ENCODE data around the gene GNB1L. TPM values are rescaled to one million over a fixed set of nuclear protein-coding genes. Genes with fewer than 3 reads are reported as not detected.

GNB1L gene
- total RNA-seq, 2 experiments from 2014 or later, result 3.0 to 6.5 TPM

GRCh38 chr22:19888131-19888746 is 33.6 kb upstream of the GNB1L start:
- no peaks in the 10 kb centered on the region for H3K36me3 ChIP-seq (ENCODE audit: insufficient read depth, low read length)
- no peak for DNase-seq
- H3K27me3 ChIP-seq (ENCODE audit: control insufficient read depth in 1 of 2, insufficient read depth in 2 of 2, low read length in 2 of 2), result no peaks in the 10 kb centered on the region
- Mint-ChIP-seq H3K4me3 (peak overlapping the region; percentile 20), H3K27me3 (no peaks in the 10 kb centered on the region), H3K36me3 (ENCODE audit: low read depth) (no peaks in the 10 kb centered on the region), H3K9me3 (no peaks in the 10 kb centered on the region), H3K27ac (peak overlapping the region; percentile 97), H3K4me1 (ENCODE audit: low read depth) (peaks cover 78% of the 10 kb centered on the region)
- intact Hi-C loops (cut with DNase I, micrococcal nuclease), result no loop called here
- H3K4me1 ChIP-seq (ENCODE audit: insufficient read depth, low read length), result peaks cover 100% of the 10 kb centered on the region
- peak overlapping the region; percentile 4 to 90 for H3K27ac ChIP-seq (ENCODE audit: low read depth in 1 of 2, low read length in 2 of 2)
- CTCF ChIA-PET, result interaction anchor here (2.6 to 2.8 kb wide), 2 partner anchors 22 to 33 kb away, joined by 7 to 10 read pairs; partner anchors contain the start of genes GNB1L and RTL10
- H3K4me3 ChIP-seq (ENCODE audit: low read length), result no peak overlapping the region
- POLR2A ChIA-PET, result interaction anchor here (1.3 to 2.1 kb wide), 2 partner anchors 14 to 33 kb away, joined by 3 to 32 read pairs; partner anchors contain the start of genes GNB1L and RTL10
- no peak for ATAC-seq (ENCODE audit: poor library complexity)
- no peak for TF ChIP-seq CTCF (IDR thresholded peaks at IDR 0.05)
- no peaks in the 10 kb centered on the region for H3K9me3 ChIP-seq (ENCODE audit: control insufficient read depth in 1 of 2, insufficient read depth in 1 of 2, low read length in 2 of 2)

- Histone ChIP-seq H3K9me3 (ENCODE audit: control insufficient read depth in 1 of 2, insufficient read depth in 1 of 2, low read length in 2 of 2) (no peaks in the 10 kb centered on the region), H3K4me1 (ENCODE audit: insufficient read depth, low read length) (peaks cover 94% of the 10 kb centered on the region), H3K36me3 (ENCODE audit: insufficient read depth, low read length) (no peaks in the 10 kb centered on the region), H3K4me3 (ENCODE audit: low read length) (no peak overlapping the region), H3K27me3 (ENCODE audit: control insufficient read depth in 1 of 2, insufficient read depth in 2 of 2, low read length in 2 of 2) (no peaks in the 10 kb centered on the region), H3K27ac (ENCODE audit: low read depth in 1 of 2, low read length in 2 of 2) (peak overlapping the region; percentile 4 to 90)
- peak overlapping the region; percentile 97 for H3K27ac Mint-ChIP-seq
- intact Hi-C loops (cut with DNase I, micrococcal nuclease), result loop anchor here in 1 of 2 experiments (1.0 kb wide), 1 partner anchor 32 kb away; no protein-coding TSS in a partner anchor
- no peaks in the 10 kb centered on the region for H3K36me3 Mint-ChIP-seq (ENCODE audit: low read depth)
- peaks cover 70% of the 10 kb centered on the region for H3K4me1 Mint-ChIP-seq (ENCODE audit: low read depth)
- TF ChIP-seq CTCF (IDR thresholded peaks at IDR 0.05), result no peak
- no peaks in the 10 kb centered on the region for H3K9me3 Mint-ChIP-seq
- DNase-seq (peak in 1 of 14 experiments; percentile 33), ATAC-seq (ENCODE audit: poor library complexity) (no peak)
- ChIA-PET POLR2A (interaction anchor here (1.1 to 2.1 kb wide), 4 partner anchors 9 to 43 kb away, joined by 4 to 32 read pairs (median 7); partner anchors contain the start of genes GNB1L and RTL10), CTCF (interaction anchor here (0.9 to 2.8 kb wide), 5 partner anchors 9 to 156 kb away, joined by 3 to 10 read pairs (median 7); partner anchors contain the start of genes GNB1L and RTL10)
- H3K27me3 Mint-ChIP-seq, result no peaks in the 10 kb centered on the region
- peak overlapping the region; percentile 76 for H3K4me3 Mint-ChIP-seq
These were observed 32.7 kb upstream of the GNB1L start for GRCh38 chr22:19887256-19887985.

- ChIA-PET POLR2A (interaction anchor here (1.1 to 2.1 kb wide), 5 partner anchors 10 to 42 kb away, joined by 3 to 32 read pairs (median 6); partner anchors contain the start of genes GNB1L and RTL10), CTCF (interaction anchor here (0.9 to 2.8 kb wide), 5 partner anchors 10 to 156 kb away, joined by 3 to 10 read pairs (median 7); partner anchors contain the start of genes GNB1L and RTL10)
- Mint-ChIP-seq H3K4me3 (peak overlapping the region; percentile 76), H3K36me3 (ENCODE audit: low read depth) (no peaks in the 10 kb centered on the region), H3K4me1 (ENCODE audit: low read depth) (peaks cover 63% of the 10 kb centered on the region), H3K9me3 (no peaks in the 10 kb centered on the region), H3K27ac (peak overlapping the region; percentile 97), H3K27me3 (no peaks in the 10 kb centered on the region)
- no peak overlapping the region for H3K4me3 ChIP-seq (ENCODE audit: low read length)
- intact Hi-C loops (cut with DNase I, micrococcal nuclease), result loop anchor here in 1 of 2 experiments (1.0 kb wide), 1 partner anchor 31 kb away; no protein-coding TSS in a partner anchor
- TF ChIP-seq CTCF (IDR thresholded peaks at IDR 0.05), result no peak
- DNase-seq (peak in 13 of 14 experiments; percentile 27 to 76 (median 56)), ATAC-seq (ENCODE audit: poor library complexity) (peak; percentile 60)
- H3K27ac ChIP-seq (ENCODE audit: low read depth in 1 of 2, low read length in 2 of 2), result peak overlapping the region; percentile 63 to 90
- H3K27me3 ChIP-seq (ENCODE audit: control insufficient read depth in 1 of 2, insufficient read depth in 2 of 2, low read length in 2 of 2), result no peaks in the 10 kb centered on the region
- H3K4me1 ChIP-seq (ENCODE audit: insufficient read depth, low read length), result peaks cover 88% of the 10 kb centered on the region
- no peaks in the 10 kb centered on the region for H3K36me3 ChIP-seq (ENCODE audit: insufficient read depth, low read length)
- no peaks in the 10 kb centered on the region for H3K9me3 ChIP-seq (ENCODE audit: control insufficient read depth in 1 of 2, insufficient read depth in 1 of 2, low read length in 2 of 2)
These were observed 32.1 kb upstream of the GNB1L start for GRCh38 chr22:19886605-19887255.
